Measurements from ENCODE around the gene HTR2A. TPM values are rescaled to one million over a fixed set of nuclear protein-coding genes. Genes with fewer than 3 reads are reported as not detected.

Gene HTR2A
- polyA plus RNA-seq, 1 of the 3 experiments (the other 2 are of a cell fraction) = 0.33 TPM

GRCh38 chr13:46804391-46804815 lies 92.5 kb downstream of the HTR2A start:
- ChIA-PET CTCF (no interaction called here), POLR2A (no interaction called here)
- Histone ChIP-seq H3K79me2 (ENCODE audit: insufficient read depth) (no peaks in the 10 kb centered on the region), H3K4me3 (ENCODE audit: low read depth in 2 of 2, low read length in 1 of 2) (no peak overlapping the region), H3K36me3 (replicated peaks in 1 of 2; ENCODE audit: control insufficient read depth in 1 of 2, insufficient read depth in 2 of 2, low read length in 1 of 2) (no peaks in the 10 kb centered on the region), H3K9ac (no peak overlapping the region), H4K20me1 (ENCODE audit: insufficient read depth) (no peaks in the 10 kb centered on the region), H2AFZ (ENCODE audit: low read depth) (no peak overlapping the region), H3K9me2 (no peaks in the 10 kb centered on the region), H3K9me3 (no peaks in the 10 kb centered on the region), H3K27ac (ENCODE audit: low read depth in 2 of 2, low read length in 1 of 2) (peak overlapping the region in 1 of 2 experiments; percentile 66; a peak in 2 of 4 replicates), H3K4me1 (ENCODE audit: control insufficient read depth in 1 of 2, insufficient read depth in 2 of 2, low read depth in 1 of 2, low read length in 1 of 2) (no peaks in the 10 kb centered on the region; a peak in 1 of 4 replicates), H3K4me2 (no peak overlapping the region), H3K27me3 (ENCODE audit: insufficient read depth) (no peaks in the 10 kb centered on the region), H3F3A (replicated peaks; ENCODE audit: insufficient read depth) (peaks cover 14% of the 10 kb centered on the region)
- no peak for DNase-seq
- 40% methylated on average over 3 of the region's 3 CpGs for WGBS (ENCODE audit: low lambda C conversion rate)
- TF ChIP-seq RXRA (IDR thresholded peaks at IDR 0.05; ENCODE audit: borderline replicate concordance, low read depth) = peak; percentile 79; the same call in 1 of the 2 replicates
- peak; percentile 99 for TF ChIP-seq FOSL2 (IDR thresholded peaks at IDR 0.05; ENCODE audit: borderline replicate concordance, low read depth)
- no peak for TF ChIP-seq TAF1 (IDR thresholded peaks at IDR 0.05; ENCODE audit: borderline replicate concordance, low read depth, low read length)
- no peak for TF ChIP-seq ELF1 (IDR thresholded peaks at IDR 0.05)
- TF ChIP-seq NFIC (IDR thresholded peaks at IDR 0.05; ENCODE audit: borderline replicate concordance) = peak; percentile 90
- 0 out of 2 replicates have a peak, but pooled peaks have one; percentile 5 for TF ChIP-seq USF1 (IDR thresholded peaks at IDR 0.05; ENCODE audit: borderline replicate concordance, low read depth)
- no peak for TF ChIP-seq GATA2 (CRISPR knock-in tag; IDR thresholded peaks at IDR 0.05)
- TF ChIP-seq FOXM1 (IDR thresholded peaks at IDR 0.05; ENCODE audit: low read depth) = peak; percentile 39; the same call in 1 of the 2 replicates
- TF ChIP-seq TCF12 (IDR thresholded peaks at IDR 0.05) = peak; percentile 90
- peak in 1 of 2 experiments; percentile 93; a peak in 2 of 4 replicates for TF ChIP-seq EP300 (IDR thresholded peaks at IDR 0.05; ENCODE audit: borderline replicate concordance in 1 of 2, low read depth in 1 of 2, low read length in 1 of 2)
- TF ChIP-seq POLR2AphosphoS5 (IDR thresholded peaks at IDR 0.05; ENCODE audit: low read depth, low read length) = peak; percentile 75; the same call in 1 of the 2 replicates
- peak; percentile 81 for TF ChIP-seq PBX3 (IDR thresholded peaks at IDR 0.05)
- TF ChIP-seq ZBTB33 (IDR thresholded peaks at IDR 0.05; ENCODE audit: borderline replicate concordance, low read depth) = 0 out of 2 replicates have a peak, but pooled peaks have one; percentile 25
- TF ChIP-seq SIN3A (IDR thresholded peaks at IDR 0.05; ENCODE audit: borderline replicate concordance, low read depth, low read length) = peak; percentile 33; the same call in 1 of the 2 replicates
- TF ChIP-seq YY1 (IDR thresholded peaks at IDR 0.05; ENCODE audit: low read depth) = peak; percentile 67; the same call in 1 of the 2 replicates
- peak; percentile 76; the same call in 1 of the 2 replicates for TF ChIP-seq MAX (IDR thresholded peaks at IDR 0.05; ENCODE audit: low read depth)
- peak; percentile 88 for TF ChIP-seq TEAD4 (IDR thresholded peaks at IDR 0.05; ENCODE audit: borderline replicate concordance, insufficient read depth)
- TF ChIP-seq JUND (IDR thresholded peaks at IDR 0.05) = peak; percentile 95
- TF ChIP-seq USF2 (IDR thresholded peaks at IDR 0.05; ENCODE audit: borderline replicate concordance, low read depth, low read length) = no peak
